SIG-M5 (cell line): Measurements from ENCODE around the gene BAG1.

Experiments
- DNase-seq: peaks from one replicate; lab custom pipeline; 2025; lab: John Stamatoyannopoulos, UW

Gene BAG1

GRCh38 chr9:33210006-33210715, 54.3 kb downstream of the BAG1 start:
- no peak for DNase-seq

GRCh38 chr9:33209394-33209793, 55.1 kb downstream of the BAG1 start:
- DNase-seq: no peak

GRCh38 chr9:33202552-33203201, 61.8 kb downstream of the BAG1 start:
- no peak for DNase-seq
